AG04449 (cell line): ENCODE data around the gene CRYBG3.

Experiments
- CTCF ChIA-PET: fragments of 350-600 bp; formaldehyde crosslinking; extraction: SDS; loops from one replicate; lab custom pipeline; 2021; ENCODE audit warnings: antibody characterized with exemption; lab: Yijun Ruan, JAX
- POLR2A ChIA-PET: fragments of 400-600, 350-600 bp; formaldehyde crosslinking; extraction: SDS; loops from one replicate; lab custom pipeline; 2020; ENCODE audit warnings: antibody characterized with exemption, inconsistent platforms; lab: Yijun Ruan, JAX
- DNase-seq: peaks from one replicate; pipeline ENCODE4 v3.0.0-alpha.2; 2010; ENCODE audit warnings: low read depth, low spot score
- H3K4me3 ChIP-seq: 2 replicates; pipeline ENCODE4 v1.5.1; 2011; ENCODE audit warnings: low read depth, mild to moderate bottlenecking, control low read depth, low read length
- TF ChIP-seq, protein P1 (sequence below): IDR thresholded peaks from one replicate; pipeline ENCODE4 v1.5.1; 2011; ENCODE audit warnings: mild to moderate bottlenecking, moderate library complexity, low read length, control low read depth, inconsistent platforms; ENCODE audit not compliant: insufficient read depth; ENCODE audit errors: missing control alignments

CRYBG3 gene

DNA sequence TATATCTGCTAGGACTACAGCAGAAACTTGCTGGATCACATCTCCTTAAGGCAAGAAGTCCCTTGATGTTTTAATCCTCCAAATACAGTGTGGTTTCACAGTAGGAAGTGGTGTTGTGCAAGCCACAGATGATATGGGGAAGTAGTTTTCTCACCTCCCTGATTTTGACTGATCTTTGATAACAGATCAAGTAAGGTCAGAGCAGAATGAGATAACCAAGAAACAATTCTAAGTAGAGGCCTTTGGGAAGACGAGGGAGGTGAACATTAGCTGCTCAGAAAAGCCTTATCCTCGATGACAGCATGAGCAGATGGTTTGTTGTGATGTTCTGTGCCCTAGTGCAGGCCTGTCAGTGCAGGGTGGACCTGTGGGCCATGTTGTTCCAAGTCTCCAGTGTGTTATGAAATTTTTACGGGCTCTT, 89.1 kb downstream of the CRYBG3 start:
- POLR2A ChIA-PET = no interaction called here
- DNase-seq = no peak
- TF ChIP-seq, protein P1, sequence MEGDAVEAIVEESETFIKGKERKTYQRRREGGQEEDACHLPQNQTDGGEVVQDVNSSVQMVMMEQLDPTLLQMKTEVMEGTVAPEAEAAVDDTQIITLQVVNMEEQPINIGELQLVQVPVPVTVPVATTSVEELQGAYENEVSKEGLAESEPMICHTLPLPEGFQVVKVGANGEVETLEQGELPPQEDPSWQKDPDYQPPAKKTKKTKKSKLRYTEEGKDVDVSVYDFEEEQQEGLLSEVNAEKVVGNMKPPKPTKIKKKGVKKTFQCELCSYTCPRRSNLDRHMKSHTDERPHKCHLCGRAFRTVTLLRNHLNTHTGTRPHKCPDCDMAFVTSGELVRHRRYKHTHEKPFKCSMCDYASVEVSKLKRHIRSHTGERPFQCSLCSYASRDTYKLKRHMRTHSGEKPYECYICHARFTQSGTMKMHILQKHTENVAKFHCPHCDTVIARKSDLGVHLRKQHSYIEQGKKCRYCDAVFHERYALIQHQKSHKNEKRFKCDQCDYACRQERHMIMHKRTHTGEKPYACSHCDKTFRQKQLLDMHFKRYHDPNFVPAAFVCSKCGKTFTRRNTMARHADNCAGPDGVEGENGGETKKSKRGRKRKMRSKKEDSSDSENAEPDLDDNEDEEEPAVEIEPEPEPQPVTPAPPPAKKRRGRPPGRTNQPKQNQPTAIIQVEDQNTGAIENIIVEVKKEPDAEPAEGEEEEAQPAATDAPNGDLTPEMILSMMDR = no peak
- H3K4me3 ChIP-seq = no peak overlapping the region
- CTCF ChIA-PET = no interaction called here

DNA sequence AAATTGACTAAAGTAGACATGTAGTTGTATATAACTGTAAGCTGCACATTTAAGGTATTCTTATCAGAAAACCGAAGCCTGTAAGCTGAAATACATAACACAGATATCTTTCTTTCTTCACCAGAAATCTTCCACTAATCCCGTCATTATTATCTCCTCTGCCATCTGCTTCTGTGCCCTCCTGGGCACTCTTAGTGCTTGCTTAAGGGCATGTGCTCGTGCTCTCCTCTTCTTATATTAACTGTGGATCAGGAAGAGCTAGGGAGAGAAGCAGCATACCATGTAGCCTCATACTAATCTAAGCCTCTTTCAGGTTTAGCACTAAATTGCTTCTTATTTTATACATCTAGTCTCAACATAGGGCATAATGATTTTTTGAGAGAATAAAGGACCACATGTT, 89.6 kb downstream of the CRYBG3 start:
- TF ChIP-seq, protein P1 = no peak
- ChIA-PET POLR2A (no interaction called here), CTCF (interaction anchor here (1.3 kb wide), 1 partner anchor 16 kb away, joined by 3 read pairs; no protein-coding TSS in a partner anchor)
- DNase-seq = no peak
- H3K4me3 ChIP-seq = no peak overlapping the region

DNA sequence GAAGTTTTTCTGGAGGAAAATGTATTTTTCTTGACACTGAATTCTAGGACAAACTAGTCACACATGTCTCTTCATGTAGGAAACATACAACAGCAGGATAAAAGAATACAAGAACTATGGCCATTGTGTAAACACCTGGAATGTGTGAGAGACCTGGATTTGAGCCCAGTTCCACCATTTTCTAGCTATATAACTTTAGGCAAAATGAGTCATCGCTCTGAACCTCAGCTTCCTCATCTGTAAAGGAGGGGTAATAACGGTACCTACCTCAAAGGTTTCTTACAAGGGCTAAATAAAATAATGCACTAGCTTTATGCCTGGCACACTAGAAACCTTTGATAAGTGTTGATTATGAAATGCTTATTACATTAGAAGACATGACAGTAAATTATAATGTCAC, 92.6 kb downstream of the CRYBG3 start:
- TF ChIP-seq, protein P1 = no peak
- H3K4me3 ChIP-seq = no peak overlapping the region
- POLR2A ChIA-PET = no interaction called here
- CTCF ChIA-PET = no interaction called here
- no peak for DNase-seq

DNA sequence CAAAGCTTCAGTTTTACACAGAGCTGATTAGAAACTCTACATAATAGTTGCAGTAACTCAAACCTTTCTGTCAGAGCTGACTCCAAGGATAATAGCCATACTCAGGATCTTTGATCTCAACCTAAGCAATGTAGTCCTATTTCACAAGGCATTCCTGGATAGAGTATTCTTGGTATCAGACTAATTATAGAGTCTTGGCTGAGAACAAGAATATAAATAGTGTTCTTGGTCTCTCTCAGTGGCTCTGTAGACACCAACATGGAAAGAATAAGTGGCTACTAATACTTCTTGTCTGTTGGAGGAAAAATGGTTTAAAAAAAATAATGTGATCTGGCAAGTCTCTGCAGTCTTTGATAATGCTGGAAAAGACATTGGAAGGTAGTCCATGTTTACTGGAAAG, 94.8 kb downstream of the CRYBG3 start:
- POLR2A ChIA-PET = no interaction called here
- CTCF ChIA-PET = no interaction called here
- TF ChIP-seq, protein P1 = no peak
- H3K4me3 ChIP-seq = no peak overlapping the region
- DNase-seq = no peak

DNA sequence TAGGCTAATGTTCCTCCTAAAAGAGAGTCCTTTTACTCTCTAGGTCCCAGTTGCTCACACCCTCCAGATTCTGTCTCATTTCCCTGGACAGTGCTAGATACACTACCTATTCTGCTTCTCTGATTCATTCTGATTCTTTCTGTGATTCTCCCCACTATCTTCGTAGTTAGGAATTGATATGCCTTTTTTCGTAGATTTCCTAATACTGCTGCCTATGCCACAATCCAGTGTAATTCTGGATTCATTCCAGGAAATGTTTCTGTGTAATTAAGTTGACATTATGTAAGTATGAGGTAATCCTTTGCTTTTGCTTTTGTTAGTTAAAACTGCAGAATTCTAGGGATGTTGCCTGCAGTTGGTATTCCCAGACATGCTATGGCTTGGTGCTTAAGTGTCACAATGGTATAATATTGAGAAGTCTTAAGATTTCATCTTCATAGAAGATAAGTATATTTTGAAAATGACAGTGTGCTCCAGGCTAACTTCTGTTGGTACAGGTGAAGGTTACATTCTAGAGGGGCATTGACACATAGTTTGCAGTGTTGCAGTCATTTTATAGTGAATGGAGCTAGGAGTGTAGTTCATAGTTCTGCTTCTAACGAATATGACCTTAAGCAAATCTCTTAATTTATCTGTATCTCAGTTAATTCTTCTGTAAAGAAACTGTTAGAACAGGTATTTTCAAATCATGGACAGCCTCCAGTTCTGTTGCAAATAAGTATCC, 96.2 kb downstream of the CRYBG3 start:
- DNase-seq = no peak
- ChIA-PET POLR2A (no interaction called here), CTCF (no interaction called here)
- TF ChIP-seq, protein P1 = no peak
- no peak overlapping the region for H3K4me3 ChIP-seq

DNA sequence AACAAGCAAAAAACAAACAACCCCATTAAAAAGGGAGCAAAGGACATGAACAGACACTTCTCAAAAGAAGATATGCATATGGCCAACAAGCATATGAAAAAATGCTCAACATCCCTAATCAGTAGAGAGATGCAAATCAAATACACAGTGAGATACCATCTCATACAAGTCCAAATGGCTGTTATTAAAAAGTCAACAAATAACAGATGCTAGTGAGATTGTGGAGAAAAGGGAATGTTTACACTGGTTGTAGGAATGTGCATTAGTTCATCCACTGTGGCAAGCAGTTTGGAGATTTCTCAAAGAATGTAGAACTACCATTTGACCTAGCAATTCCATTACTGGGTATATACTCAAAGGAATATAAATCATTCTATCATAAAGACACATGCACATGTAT, 105.9 kb downstream of the CRYBG3 start:
- TF ChIP-seq, protein P1 = no peak
- ChIA-PET CTCF (interaction anchor here (0.7 kb wide), 1 partner anchor 1011 kb away, joined by 3 read pairs; no protein-coding TSS in a partner anchor), POLR2A (no interaction called here)
- no peak overlapping the region for H3K4me3 ChIP-seq
- peak; percentile 55 for DNase-seq
